GM21825 (cell line): ENCODE results near the gene PSME4.

Source experiments
- ATAC-seq: cut with Tn5 transposase; IDR thresholded peaks from one replicate; pipeline ENCODE4 v1.9.1; 2021; ENCODE audit warnings: mild to moderate bottlenecking, moderate library complexity; ENCODE audit not compliant: unreplicated experiment

PSME4 gene

GRCh38 chr2:53901192-53901591, 69.6 kb downstream of the PSME4 start:
- no peak for ATAC-seq

DNA sequence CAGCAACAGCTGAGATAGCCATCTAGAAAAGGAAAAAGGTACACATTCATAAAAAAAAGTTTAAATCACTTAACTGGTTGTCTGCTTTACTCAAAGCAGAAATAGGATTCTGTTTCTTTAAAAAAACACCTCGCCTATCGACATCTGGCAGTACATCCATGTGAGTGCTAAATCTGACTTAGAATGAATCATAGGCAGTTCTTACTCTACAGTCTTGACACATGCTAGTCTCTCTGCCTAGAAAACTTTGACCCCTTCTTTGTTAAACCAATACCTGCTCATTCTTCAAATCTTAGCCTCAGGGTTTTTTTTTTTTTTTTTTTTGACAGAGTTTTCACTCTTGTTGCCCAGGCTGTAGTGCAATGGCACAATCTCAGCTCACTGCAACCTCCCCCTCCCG, 73.9 kb downstream of the PSME4 start:
- ATAC-seq = no peak

- peak; percentile 64 for ATAC-seq
These were observed 84.2 kb downstream of the PSME4 start for GRCh38 chr2:53886406-53887280.

DNA sequence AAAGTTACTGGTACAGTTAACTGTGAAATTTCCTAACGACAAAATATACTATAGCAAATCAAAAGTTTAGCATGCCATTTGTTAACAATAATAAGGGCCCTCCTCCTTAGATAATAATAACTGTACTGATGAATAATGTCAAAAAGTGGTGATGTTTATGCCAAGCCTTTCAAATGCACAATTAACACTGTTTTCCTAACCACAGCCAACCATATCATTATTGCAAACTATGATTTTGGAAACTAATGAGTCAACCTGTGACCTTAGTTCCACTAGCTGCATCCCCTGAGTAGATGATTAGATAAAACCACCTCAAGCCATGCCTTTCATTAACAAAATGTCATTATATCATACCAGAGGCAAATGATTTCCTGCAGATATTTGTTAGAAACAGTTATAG, 85.9 kb downstream of the PSME4 start:
- no peak for ATAC-seq

GRCh38 chr2:53881986-53882385, 88.8 kb downstream of the PSME4 start:
- no peak for ATAC-seq

GRCh38 chr2:53881360-53881759, 89.4 kb downstream of the PSME4 start:
- ATAC-seq = no peak

DNA sequence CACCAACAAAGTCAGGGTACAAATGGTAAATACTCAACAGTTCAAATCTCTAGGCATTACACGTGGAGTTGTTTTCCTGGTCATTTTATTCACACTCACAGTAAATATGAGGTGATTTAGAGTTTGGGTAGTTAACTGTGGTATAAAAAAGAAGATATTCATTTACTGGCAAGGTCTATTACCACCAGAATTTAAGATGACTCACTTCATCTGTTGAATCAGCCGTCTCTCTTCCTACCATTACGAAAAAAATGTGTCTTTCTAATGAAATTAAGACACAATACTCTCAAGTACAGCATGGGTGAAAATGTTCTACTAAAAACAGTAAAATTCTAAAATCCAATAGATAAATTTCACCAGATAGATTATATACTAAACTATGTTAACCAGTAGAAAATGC, 90.0 kb downstream of the PSME4 start:
- no peak for ATAC-seq

GRCh38 chr2:53877556-53877955, 93.2 kb downstream of the PSME4 start:
- no peak for ATAC-seq

DNA sequence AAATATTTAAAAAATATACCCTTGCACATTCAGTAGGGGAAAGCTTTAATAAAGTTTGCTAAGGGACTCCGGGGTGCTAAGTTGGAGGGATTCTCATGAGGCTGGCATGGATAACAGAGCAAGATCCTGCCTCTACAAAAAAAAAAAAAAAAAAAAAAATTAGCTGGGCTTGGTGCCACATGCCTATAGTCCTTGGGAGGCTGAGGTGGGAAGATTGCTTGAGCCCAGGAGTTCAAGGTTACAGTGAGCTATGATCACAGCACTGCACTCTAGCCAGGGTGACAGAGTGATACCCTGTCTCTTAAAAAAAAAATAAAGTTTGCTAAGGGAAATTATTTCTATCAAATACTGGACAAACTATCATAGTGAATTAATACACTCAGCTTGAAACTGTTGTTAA, 93.7 kb downstream of the PSME4 start:
- ATAC-seq = no peak

DNA sequence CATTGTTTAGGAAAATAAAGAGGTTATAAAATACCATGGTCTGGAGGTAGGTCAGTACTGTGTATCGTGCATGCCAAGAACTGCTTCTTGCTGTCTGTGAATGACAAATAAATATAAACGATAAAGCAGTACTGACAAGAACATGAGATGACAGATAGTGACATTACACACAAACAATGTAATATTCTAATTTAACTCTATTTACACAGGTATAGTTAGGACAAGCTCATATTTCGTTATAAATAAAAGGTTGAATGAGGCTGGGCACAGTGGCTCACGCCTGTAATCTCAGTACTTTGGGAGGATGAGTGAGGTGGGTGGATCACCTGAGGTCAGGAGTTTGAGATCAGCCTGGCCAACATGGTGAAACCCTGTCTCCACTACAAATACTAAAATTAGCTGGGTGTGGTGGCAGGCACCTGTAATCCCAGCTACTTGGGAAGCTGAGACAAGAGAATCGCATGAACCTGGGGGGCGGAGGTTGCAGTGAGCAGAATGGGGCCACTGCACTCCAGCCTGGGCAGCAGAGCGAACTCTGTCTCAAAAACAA, 96.3 kb downstream of the PSME4 start:
- no peak for ATAC-seq

GRCh38 chr2:53867773-53868172, 103.0 kb downstream of the PSME4 start:
- ATAC-seq = no peak

DNA sequence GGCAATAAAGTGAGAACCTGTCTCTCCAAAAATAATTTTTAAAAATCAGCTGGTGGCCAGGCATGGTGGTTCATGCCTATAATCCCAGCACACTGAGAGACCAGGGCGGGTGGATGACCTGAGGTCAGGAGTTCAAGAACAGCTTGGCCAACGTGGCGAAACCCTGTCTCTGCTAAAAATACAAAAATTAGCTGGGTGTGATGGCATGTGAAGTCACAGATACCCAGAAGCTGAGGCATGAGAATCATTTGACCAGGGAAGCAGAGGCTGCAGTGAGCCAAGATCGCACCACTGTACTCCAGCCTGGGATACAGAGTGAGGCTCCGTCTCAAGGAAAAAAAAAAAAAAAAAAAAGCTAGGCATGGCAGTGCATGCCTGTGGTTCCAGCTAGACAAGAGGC, 103.6 kb downstream of the PSME4 start:
- ATAC-seq = no peak

DNA sequence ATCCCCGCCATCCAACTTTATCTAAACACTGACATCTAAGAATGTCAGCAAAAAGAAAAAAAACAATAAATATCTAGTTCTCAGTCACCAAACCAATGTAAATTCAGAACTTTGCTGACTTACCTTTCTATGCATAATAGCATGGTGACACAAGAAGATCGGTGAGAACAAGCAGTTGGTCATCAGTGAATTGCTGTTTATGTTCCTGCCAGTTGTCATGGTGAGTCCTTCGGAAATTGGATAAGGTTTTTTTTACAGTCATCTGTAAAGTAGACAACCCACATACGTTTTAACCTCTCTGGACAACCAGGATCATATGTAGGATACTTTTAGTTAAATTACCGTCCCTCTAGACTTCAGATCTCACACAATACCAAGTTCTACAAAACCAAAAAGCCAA, 104.8 kb downstream of the PSME4 start:
- ATAC-seq = no peak

GRCh38 chr2:53865264-53865663, 105.5 kb downstream of the PSME4 start:
- ATAC-seq = no peak

DNA sequence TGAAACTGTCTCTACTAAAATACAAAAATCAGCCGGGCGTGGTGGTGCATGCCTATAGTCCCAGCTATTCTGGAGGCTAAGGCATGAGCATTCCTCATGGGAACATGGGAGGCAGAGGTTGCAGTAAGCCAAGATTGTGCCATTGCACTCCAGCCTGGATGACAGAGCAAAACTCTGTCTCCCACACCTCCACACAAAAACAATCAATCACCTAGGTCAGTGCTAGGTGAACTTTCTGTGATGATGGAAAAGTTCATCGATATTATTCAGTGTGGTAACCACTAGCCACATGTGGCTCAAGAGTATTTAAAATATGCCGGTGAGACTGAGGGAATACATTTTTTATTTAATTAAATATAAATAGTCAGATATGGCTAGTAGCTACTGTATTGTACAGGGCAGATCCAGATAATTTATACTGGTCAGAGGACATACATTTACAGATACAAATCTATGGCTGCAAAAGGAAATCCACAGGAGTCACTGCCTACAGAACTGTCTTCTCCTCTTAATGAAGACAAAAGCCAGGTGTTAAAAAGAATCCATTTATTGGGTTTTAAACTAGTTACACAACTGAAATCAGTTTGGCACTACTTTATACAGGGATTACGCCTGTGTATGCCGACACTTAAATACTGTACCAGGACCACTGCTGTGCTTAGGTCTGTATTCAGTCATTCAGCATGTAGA, 107.1 kb downstream of the PSME4 start:
- ATAC-seq = no peak

GRCh38 chr2:53861824-53862223, 109.0 kb downstream of the PSME4 start:
- no peak for ATAC-seq

DNA sequence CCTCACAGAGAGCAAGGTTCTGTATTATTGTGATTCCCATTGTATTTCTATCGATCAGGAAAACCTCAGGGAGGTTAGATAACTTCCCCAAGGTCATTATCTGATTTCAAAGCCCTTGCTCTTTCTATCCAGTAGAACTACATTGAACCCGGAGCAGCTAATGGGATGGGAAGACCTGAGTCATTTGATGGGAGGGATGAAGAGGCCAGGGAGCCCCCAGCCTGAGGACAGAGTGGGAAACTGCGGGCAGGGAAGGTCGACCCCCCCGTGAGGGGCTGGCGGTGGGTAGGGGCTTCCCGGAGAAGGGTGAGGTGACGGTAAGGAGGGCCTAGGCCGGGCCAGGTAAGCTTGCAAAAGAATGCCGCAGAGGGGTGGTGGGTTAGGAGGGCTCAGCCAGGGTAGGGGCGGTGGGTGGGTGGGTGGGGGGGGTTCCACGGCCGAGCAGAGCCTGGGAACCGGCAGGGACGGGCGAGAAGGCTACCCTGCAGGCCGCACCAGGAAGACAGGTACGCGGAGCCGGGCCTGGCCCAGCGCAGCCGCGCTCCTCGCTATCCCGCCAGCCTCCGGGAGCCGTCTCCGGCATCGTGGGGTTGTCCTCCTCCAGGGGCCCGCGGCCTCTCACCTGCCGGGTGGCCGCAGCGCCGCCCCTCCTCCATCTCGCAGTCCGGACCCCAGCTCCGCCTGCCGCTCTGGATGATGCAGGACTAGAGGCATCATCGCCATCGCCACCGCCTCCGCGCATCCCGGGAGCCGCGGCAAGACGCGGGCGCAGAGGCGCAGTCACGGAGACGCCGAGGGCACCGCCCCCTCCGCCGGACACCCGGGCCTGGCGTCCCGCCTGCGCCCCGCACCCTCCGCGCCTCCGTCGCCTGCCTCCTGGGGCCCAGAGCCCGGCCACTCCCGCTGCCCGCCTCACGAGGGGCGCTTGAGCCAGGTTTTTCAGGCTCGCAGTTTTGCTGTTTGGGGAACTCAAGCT, 111.3 kb downstream of the PSME4 start, which contains the start of gene GPR75:
Gene GPR75, minus strand, starts transcription at position 762 of the 976 bp plus-strand sequence. CDS start 5,211 bp downstream, outside the sequence.
- no peak for ATAC-seq

DNA sequence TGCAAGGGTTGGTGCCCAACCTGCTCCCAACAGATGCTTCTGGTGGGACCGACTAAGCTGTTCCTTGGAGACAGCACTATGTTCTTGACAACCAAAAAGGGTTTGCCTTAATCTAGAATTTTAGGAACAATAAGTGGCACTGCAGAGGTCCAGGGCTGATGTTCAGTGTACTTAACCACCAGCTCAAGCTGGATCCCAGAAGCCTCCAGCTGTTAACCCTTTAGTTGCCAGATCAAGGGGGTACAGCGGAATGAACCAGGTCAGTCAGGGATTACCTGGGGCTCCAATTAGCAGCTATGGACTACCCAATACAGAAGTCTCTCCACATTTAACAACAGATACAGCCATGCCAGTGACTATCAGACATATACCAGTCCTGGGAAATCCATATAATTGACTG, 114.5 kb downstream of the PSME4 start:
- no peak for ATAC-seq

- no peak for ATAC-seq
These were observed 116.1 kb downstream of the PSME4 start for GRCh38 chr2:53854678-53855077.

GRCh38 chr2:53852532-53852931, 118.3 kb downstream of the PSME4 start:
- ATAC-seq = no peak
